Skin epidermis (tissue), 12 donors: ENCODE measurements around the gene CTCFL.

Experiments
- H3K27ac ChIP-seq, 21 experiments: fragments of 200-600 bp; sonication (generic) in 11 of 21; one replicate each; pipeline ENCODE4 v1.5.0; 2020; ENCODE audit warnings: mild to moderate bottlenecking in 3 of 21, inconsistent platforms in 2 of 21, moderate library complexity in 2 of 21
- H3K4me3 ChIP-seq, 7 experiments: fragments of 200-600 bp; sonication (generic) in 2 of 7; one replicate each; pipeline ENCODE4 v1.5.0; 2020; ENCODE audit warnings: inconsistent platforms in 2 of 7, mild to moderate bottlenecking in 2 of 7, moderate library complexity in 1 of 7

The CTCFL gene

GRCh38 chr20:57470666-57471495 lies 54.1 kb downstream of the CTCFL start:
- Histone ChIP-seq H3K4me3 (no peak overlapping the region), H3K27ac (no peak overlapping the region)

GRCh38 chr20:57470212-57470522 lies 54.8 kb downstream of the CTCFL start:
- Histone ChIP-seq H3K4me3 (no peak overlapping the region), H3K27ac (no peak overlapping the region)

GRCh38 chr20:57469418-57470211 lies 55.3 kb downstream of the CTCFL start:
- H3K4me3 ChIP-seq, result no peak overlapping the region
- H3K27ac ChIP-seq, result no peak overlapping the region

GRCh38 chr20:57468523-57469417 lies 56.2 kb downstream of the CTCFL start:
- Histone ChIP-seq H3K27ac (no peak overlapping the region), H3K4me3 (no peak overlapping the region)

DNA sequence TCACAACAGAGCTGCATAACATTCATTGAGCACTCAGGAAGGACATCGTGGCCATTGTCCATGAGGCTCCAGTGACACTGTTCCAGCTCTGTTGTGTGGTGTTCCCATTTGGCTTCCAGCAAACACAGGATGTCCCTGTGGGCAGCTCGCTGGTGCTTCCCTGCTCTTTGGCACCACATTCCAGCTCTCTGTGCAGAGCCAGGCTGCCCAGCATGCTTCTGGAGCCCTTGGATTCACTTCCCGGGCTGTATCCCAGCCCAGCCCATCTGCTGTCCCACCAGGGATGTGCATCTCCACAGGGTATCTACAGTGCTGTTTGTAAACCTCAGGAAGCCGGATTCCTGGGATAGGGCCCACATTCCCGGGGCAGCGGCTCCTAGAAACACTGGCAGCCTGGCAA lies 57.2 kb downstream of the CTCFL start:
- Histone ChIP-seq H3K4me3 (no peak overlapping the region), H3K27ac (no peak overlapping the region)

DNA sequence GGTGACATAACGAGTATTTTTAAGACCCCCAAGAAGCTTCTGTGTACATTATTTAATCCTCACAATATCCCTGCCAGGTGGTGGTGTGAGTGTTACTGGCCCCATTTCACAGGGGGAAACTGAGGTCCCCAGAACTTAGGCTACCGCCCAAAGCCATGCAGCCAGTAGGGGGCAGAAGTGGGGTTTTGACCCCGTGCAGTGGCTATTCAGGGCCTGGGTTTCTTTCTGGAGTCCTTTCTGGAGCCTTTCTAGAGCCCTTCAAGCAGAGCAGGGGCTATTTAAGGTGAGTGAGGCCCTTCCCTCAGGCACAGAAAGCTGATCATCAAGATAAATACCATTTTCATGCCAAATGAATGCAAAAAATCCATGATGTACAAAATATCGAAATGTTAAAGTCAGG lies 59.0 kb downstream of the CTCFL start:
- Histone ChIP-seq H3K27ac (no peak overlapping the region), H3K4me3 (no peak overlapping the region)

DNA sequence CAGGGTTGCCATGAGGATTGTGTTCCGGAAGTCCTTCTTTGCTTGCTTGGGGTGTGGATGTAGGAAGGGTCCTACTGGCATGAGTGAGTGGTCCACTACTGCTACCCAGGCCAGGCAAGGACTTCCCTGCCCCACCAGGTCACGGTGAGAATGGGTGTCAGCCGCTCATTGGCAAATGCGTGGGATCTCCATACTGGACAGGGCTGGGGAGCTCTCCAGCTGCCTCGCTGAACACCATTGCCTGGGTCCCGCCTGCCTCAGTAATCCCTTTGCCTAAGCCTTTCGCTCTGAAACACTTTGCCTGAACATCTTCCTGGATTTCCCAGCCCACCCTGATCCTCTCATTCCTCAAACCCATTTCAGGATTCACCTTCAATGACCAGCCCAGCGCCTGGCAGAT lies 59.5 kb downstream of the CTCFL start:
- H3K4me3 ChIP-seq, result no peak overlapping the region
- H3K27ac ChIP-seq, result no peak overlapping the region

DNA sequence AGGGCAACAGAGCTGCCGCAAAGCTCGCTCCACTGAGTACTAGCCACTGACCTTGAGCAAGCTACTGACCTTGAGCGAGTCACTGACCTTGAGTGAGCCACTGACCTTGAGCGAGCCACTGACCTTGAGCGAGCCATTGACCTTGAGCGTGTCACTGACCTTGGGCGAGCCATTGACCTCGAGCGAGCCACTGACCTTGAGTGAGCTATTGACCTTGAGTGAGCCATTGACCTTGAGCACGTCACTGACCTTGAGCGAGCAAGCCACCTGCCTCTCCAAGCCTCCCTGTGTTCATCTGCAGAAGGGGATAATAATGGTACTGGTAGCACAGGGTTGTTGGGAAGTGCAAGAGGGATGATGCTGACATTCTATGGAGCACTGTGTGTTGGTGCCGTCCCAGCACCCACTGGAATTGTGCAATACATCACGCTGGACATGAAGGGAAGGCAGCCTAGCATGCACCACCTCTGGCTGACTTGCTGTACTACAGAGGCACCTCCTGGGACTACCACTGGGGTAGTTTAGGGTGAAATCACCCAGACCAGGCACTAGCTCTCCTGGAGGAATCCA lies 60.2 kb downstream of the CTCFL start:
- Histone ChIP-seq H3K27ac (no peak overlapping the region), H3K4me3 (no peak overlapping the region)

- H3K27ac ChIP-seq, result no peak overlapping the region
- H3K4me3 ChIP-seq, result no peak overlapping the region
These were observed 62.2 kb downstream of the CTCFL start for GRCh38 chr20:57462781-57463180.

DNA sequence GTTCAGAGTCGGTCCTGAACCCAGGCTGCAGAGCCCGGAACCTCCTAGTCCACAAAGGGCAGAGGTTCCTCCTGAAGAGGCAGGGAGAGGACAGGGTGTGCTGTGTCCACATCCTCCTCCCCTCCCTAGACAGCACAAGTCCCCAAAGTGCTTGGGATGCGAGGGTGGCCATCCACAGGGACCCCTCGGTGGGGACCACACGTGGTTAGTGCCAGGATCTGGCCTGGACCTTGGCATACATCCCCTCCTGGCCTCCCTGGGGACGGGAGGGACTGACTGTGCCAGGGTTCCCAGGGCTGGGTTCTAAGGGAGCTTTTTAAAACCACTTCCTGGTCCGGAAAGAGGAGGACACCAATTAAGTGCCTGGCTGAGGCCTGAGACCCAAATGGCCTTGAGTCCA lies 63.2 kb downstream of the CTCFL start:
- Histone ChIP-seq H3K27ac (no peak overlapping the region), H3K4me3 (no peak overlapping the region)

- H3K27ac ChIP-seq, result no peak overlapping the region
These were observed 64.0 kb downstream of the CTCFL start for GRCh38 chr20:57460781-57461465.

GRCh38 chr20:57459897-57460296 lies 65.0 kb downstream of the CTCFL start:
- no peak overlapping the region for H3K4me3 ChIP-seq
- H3K27ac ChIP-seq, result no peak overlapping the region

More at GRCh38 chr20:57460781-57461465, 64.0 kb downstream of the CTCFL start:
- no peak overlapping the region for H3K4me3 ChIP-seq

GRCh38 chr20:57459278-57459677 lies 65.7 kb downstream of the CTCFL start:
- H3K27ac ChIP-seq, result no peak overlapping the region
- H3K4me3 ChIP-seq, result no peak overlapping the region

DNA sequence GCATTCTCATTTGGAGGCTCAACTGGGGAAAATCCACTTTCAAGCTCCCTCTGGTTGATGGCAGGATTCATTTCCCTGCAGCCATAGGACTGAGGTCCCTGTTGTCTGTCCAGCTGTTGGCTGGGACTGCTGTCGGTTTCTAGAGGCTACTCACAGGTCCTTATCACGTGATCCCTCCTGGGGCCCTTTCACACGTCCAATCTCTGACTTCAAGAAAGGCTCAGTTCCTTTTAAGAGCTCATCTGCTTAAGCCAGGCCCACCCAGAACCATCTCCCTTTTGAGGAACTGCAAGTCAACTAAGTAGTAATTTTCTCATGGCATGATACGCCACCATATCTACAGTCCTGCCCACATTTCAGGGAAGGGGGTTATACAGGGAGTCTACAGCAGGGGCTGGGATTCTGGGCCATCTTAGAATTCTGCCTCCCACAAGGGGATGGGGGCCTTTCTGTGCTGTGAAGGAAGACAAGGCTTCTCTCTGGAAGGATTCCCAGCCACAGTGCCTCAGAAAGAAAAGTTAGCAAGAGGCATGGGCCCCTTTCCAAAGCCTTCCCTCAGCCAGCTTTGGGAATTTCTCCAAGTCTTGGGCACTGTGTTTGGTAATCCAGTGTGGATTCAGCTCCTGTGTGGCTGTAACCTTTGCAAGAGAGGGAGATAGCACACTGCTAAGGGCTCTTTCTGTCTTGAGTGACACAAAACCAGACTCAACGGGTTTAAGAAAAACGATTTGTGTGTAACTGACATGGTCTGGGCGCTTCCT lies 66.4 kb downstream of the CTCFL start:
- no peak overlapping the region for H3K27ac ChIP-seq
- no peak overlapping the region for H3K4me3 ChIP-seq

GRCh38 chr20:57457243-57458095 lies 67.5 kb downstream of the CTCFL start:
- H3K4me3 ChIP-seq, result no peak overlapping the region
- H3K27ac ChIP-seq, result no peak overlapping the region

- Histone ChIP-seq H3K27ac (no peak overlapping the region), H3K4me3 (no peak overlapping the region)
These were observed 68.8 kb downstream of the CTCFL start for GRCh38 chr20:57456116-57456515.

DNA sequence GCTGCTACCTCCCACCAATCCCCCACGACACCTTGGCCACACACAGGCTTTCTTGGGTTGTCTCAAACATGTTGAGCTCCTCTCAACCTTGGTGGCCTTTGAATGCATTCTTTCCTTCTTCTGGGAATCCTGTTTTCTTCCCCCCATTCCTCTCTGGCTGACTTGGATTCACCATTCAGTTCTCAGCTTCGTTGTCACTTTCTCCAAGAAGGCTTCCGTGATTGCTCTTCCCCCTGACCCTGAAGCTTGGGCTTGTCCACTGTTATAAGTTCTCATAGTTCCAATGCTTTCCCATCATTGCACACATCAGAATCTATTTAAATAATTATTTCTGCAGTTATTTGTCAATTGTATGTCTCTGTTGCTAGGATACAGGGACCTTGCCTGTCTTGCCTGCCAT lies 69.6 kb downstream of the CTCFL start:
- H3K27ac ChIP-seq, result no peak overlapping the region
- no peak overlapping the region for H3K4me3 ChIP-seq
